Ovary (tissue), 3 donors: ENCODE results near the gene IL1RL1.

Experiments used
- EP300 ChIP-seq: sonication (generic); formaldehyde crosslinking; IDR thresholded peaks from one replicate; pipeline ENCODE4 v1.6.1; 2017; ENCODE audit warnings: antibody characterized with exemption
- POLR2A ChIP-seq: fragments of 450-650 bp; IDR thresholded peaks from one replicate; pipeline ENCODE4 v1.6.1; 2017; ENCODE audit warnings: antibody characterized with exemption, mild to moderate bottlenecking, moderate library complexity
- TF ChIP-seq, protein P1 (sequence below), 3 donors: fragments of 450-650 bp in 2 of 3; fragments of 200-600 bp in 1 of 3; IDR thresholded peaks; one replicate each; pipeline versions ENCODE4 v1.5.1 to v1.8.0; 2016 to 2022; ENCODE audit warnings: antibody characterized with exemption in 3 of 3, mild to moderate bottlenecking in 1 of 3
- donor health status: DM: no; HTN: no; CAD: no.

DNA sequence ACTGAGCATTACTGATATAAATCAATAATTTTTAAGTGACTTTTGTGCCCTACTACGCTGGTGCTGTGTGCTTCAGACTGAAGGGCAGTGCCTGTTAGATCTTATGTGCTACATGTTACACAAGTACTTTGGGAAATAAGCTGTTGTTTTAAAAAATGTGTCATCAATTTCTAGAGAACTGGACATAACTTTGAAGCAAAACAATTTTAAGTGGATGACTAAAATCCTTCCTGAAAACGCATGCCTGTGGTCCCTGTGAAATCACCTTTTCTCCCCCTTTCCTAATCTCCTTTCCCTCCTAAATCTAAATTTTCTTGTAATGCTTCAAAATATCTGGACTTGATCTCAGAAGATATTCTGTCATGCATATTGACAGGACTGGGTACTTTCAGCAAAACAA is 7.1 kb upstream of the IL1RL1 start:
- TF ChIP-seq POLR2A (no peak), EP300 (no peak)
- TF ChIP-seq, protein P1, sequence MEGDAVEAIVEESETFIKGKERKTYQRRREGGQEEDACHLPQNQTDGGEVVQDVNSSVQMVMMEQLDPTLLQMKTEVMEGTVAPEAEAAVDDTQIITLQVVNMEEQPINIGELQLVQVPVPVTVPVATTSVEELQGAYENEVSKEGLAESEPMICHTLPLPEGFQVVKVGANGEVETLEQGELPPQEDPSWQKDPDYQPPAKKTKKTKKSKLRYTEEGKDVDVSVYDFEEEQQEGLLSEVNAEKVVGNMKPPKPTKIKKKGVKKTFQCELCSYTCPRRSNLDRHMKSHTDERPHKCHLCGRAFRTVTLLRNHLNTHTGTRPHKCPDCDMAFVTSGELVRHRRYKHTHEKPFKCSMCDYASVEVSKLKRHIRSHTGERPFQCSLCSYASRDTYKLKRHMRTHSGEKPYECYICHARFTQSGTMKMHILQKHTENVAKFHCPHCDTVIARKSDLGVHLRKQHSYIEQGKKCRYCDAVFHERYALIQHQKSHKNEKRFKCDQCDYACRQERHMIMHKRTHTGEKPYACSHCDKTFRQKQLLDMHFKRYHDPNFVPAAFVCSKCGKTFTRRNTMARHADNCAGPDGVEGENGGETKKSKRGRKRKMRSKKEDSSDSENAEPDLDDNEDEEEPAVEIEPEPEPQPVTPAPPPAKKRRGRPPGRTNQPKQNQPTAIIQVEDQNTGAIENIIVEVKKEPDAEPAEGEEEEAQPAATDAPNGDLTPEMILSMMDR (IDR thresholded peaks at IDR 0.05): no peak
